ENCODE measurements around the gene KCNH3.
"Not testable (repeated sequence)": the region's sequence is repeated elsewhere in the genome, so short reads cannot be mapped to it uniquely, and the experiment has no call there.

- not testable (repeated sequence) for TF ChIP-seq POLR2A, CTCF (IDR thresholded peaks at IDR 0.05)
These were observed 66.7 kb downstream of the KCNH3 start, which contains the start of gene FAM186B for GRCh38 chr12:49605539-49605938.
